Measurements from ENCODE around the gene LEMD2. TPM values are rescaled to one million over a fixed set of nuclear protein-coding genes. Genes with fewer than 3 reads are reported as not detected.
A peak's percentile ranks its signal among the peaks of the same experiment; 100 is the strongest.

LEMD2 gene
- total RNA-seq, 1 experiment from 2014 or later, result 43.9 TPM

- Histone ChIP-seq H3K27me3 (ENCODE audit: insufficient read depth, low read length) (no peaks in the 10 kb centered on the region), H3K4me2 (ENCODE audit: low read length) (no peak overlapping the region), H3K4me3 (replicated peaks in 1 of 2; ENCODE audit: low read depth in 1 of 2, low read length in 2 of 2) (no peak overlapping the region), H3K9me2 (ENCODE audit: insufficient read depth) (no peaks in the 10 kb centered on the region), H4K20me1 (ENCODE audit: insufficient read depth) (no peaks in the 10 kb centered on the region), H3K9me3 (ENCODE audit: control insufficient read depth in 1 of 2, insufficient read depth in 1 of 2, low read depth in 1 of 2, low read length in 2 of 2) (no peaks in the 10 kb centered on the region), H3K27ac (ENCODE audit: low read depth, low read length) (peak overlapping the region; percentile 36; the same call in 1 of the 2 replicates), H3K36me3 (ENCODE audit: control insufficient read depth in 1 of 2, insufficient read depth in 2 of 2, low read length in 2 of 2) (peaks cover 12 to 19% of the 10 kb centered on the region in 2 experiments; a peak in 3 of 4 replicates), H3K9ac (ENCODE audit: low read length) (no peak overlapping the region), H3K79me2 (ENCODE audit: insufficient read depth, low read length) (no peaks in the 10 kb centered on the region), H3K4me1 (ENCODE audit: control insufficient read depth in 1 of 2, insufficient read depth in 2 of 2, low read length in 2 of 2) (peaks cover 12 to 27% of the 10 kb centered on the region in 2 experiments), H2AFZ (ENCODE audit: low read depth, low read length, poor library complexity, severe bottlenecking) (no peak overlapping the region)
- TF ChIP-seq REST (IDR thresholded peaks at IDR 0.05; ENCODE audit: low read depth) (no peak), EGR1 (IDR thresholded peaks at IDR 0.05; ENCODE audit: low read depth) (no peak), SRF (IDR thresholded peaks at IDR 0.05; ENCODE audit: low read depth) (no peak), TCF7L2 (IDR thresholded peaks at IDR 0.05; ENCODE audit: borderline replicate concordance, extremely low read depth, insufficient read depth, insufficient read length) (no peak), CTCF (IDR thresholded peaks at IDR 0.05 in 2 of 3, conservative IDR thresholded peaks at IDR 0.05 in 1 of 3; ENCODE audit: borderline replicate concordance in 1 of 3, insufficient read depth in 1 of 3, low read depth in 2 of 3, low read length in 2 of 3) (no peak), CBX3 (IDR thresholded peaks at IDR 0.05; ENCODE audit: low read depth) (no peak), ZNF274 (IDR thresholded peaks at IDR 0.05; ENCODE audit: low read depth, low read length) (no peak), ZFX (IDR thresholded peaks at IDR 0.05) (no peak), POLR2AphosphoS5 (IDR thresholded peaks at IDR 0.05; ENCODE audit: low read depth, low read length) (no peak), FOSL1 (IDR thresholded peaks at IDR 0.05; ENCODE audit: low read depth) (no peak), SIN3A (IDR thresholded peaks at IDR 0.05; ENCODE audit: low read depth) (no peak), POLR2A (IDR thresholded peaks at IDR 0.05; ENCODE audit: borderline replicate concordance, extremely low read depth, insufficient read depth, insufficient read length) (no peak), RAD21 (IDR thresholded peaks at IDR 0.05; ENCODE audit: low read depth) (no peak), CEBPB (IDR thresholded peaks at IDR 0.05; ENCODE audit: low read depth) (no peak)
- TF ChIP-seq, protein P1, sequence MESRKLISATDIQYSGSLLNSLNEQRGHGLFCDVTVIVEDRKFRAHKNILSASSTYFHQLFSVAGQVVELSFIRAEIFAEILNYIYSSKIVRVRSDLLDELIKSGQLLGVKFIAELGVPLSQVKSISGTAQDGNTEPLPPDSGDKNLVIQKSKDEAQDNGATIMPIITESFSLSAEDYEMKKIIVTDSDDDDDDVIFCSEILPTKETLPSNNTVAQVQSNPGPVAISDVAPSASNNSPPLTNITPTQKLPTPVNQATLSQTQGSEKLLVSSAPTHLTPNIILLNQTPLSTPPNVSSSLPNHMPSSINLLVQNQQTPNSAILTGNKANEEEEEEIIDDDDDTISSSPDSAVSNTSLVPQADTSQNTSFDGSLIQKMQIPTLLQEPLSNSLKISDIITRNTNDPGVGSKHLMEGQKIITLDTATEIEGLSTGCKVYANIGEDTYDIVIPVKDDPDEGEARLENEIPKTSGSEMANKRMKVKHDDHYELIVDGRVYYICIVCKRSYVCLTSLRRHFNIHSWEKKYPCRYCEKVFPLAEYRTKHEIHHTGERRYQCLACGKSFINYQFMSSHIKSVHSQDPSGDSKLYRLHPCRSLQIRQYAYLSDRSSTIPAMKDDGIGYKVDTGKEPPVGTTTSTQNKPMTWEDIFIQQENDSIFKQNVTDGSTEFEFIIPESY (IDR thresholded peaks at IDR 0.05; ENCODE audit: extremely low read depth, insufficient replicate concordance, low read length), result no peak
- TF ChIP-seq, protein P2, sequence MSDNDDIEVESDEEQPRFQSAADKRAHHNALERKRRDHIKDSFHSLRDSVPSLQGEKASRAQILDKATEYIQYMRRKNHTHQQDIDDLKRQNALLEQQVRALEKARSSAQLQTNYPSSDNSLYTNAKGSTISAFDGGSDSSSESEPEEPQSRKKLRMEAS (IDR thresholded peaks at IDR 0.05), result no peak
- DNase-seq (ENCODE audit: low read depth, low spot score) (no peak), ATAC-seq (peak; percentile 6; the same call in 1 of the 2 replicates)
- RAD21 ChIA-PET (ENCODE audit: low non-redundant PET in 1 of 2, low total read pairs in 2 of 2, uncharacterized antibody in 2 of 2, unreplicated experiment in 2 of 2), result interaction anchor here in 1 of 2 experiments (1.0 kb wide), 1 partner anchor 255 kb away, joined by 3 read pairs; no protein-coding TSS in a partner anchor
- intact Hi-C loops (cut with micrococcal nuclease), result no loop called here
- CTCF ChIA-PET, result interaction anchor here (0.7 to 3.8 kb wide), 20 partner anchors 9 to 383 kb away, joined by 3 to 67 read pairs (median 4); partner anchors contain the start of genes BAK1 and UQCC2
- BruUV-seq (replicated peaks), result no TSS peak
- POLR2A ChIA-PET, result interaction anchor here (0.7 to 1.1 kb wide), 2 partner anchors 7 to 256 kb away, joined by 3 read pairs; no protein-coding TSS in a partner anchor
Measured at GRCh38 chr6:33772082-33772830, 16.7 kb downstream of the LEMD2 start.
